EH (cell line): ENCODE data around the gene CYB5R2.

ENCODE experiments used
- DNase-seq: peaks from one replicate; pipeline ENCODE4 v3.0.0-alpha.2; 2015; ENCODE audit warnings: low read depth

Gene CYB5R2

DNA sequence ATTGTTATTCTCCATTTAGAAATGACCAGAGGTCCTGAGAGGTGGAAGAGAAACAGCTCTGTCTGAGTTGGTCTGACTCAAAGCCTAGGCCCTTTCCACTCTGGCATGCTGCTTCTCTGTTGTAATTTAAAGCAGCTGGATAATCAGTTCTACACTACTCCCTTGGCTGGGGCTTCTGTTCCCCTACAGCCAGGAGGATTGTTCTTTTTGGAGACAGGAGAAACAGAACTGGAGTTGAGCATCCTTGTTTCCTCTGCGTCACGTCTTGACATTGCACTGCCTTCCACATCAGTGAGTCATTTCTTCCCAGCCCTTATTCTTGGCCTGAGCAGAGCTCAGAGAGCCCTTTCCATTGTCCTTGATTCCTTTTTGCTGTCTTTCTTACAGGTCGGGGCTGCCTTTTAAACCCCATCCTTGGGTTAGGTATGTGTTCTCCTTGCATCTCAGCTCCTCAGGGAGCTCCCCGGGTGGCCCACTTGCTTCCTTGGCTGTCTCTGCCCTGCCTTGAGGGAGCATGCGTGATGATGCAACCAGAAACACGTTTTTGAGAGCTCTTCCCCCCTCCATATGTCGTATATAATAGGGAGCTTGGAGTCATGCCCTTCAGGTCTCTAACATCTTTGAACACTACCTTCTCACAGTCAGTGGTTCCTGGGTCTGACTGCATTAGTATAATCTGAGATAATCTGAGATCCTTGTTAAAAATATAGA lies 35.7 kb downstream of the CYB5R2 start:
- DNase-seq: peak; percentile 80

DNA sequence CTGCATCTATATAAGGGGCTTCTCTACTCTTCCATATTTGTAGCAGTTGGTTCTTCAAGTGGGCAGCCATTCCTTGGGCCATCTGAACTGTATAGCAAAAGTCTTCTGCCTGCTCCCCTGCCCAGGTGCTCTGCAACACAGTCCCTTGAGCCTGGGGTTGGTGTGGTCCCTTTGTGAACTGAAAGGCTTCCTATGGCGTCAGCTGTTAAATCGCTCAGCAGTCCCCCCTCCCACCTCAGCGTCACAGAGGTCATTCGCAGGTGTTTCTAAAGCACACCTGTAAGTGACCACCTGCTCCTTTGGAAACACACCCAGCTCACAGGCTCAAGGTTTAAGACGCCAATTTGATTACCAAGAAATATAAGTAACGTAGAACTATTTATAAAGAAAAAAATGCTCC lies 37.0 kb downstream of the CYB5R2 start:
- no peak for DNase-seq

DNA sequence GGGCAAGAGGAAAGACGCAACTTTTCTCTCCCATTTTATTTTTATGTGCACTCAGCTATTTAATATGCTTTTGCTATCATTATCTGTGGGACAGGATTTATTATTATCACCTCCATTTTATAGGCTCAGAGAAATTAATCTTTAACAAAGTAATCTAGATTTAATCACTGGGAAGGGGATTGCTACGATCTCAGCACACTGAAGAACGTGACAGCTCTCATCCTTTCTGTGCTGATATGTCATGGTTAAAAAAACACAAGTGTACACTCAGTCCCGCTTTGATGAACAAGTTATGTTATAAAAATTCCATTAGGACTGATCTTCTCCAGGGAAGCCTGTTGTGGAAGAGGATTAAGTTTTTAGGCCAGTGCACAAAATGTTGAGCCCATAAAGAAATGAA lies 37.6 kb downstream of the CYB5R2 start:
- no peak for DNase-seq

DNA sequence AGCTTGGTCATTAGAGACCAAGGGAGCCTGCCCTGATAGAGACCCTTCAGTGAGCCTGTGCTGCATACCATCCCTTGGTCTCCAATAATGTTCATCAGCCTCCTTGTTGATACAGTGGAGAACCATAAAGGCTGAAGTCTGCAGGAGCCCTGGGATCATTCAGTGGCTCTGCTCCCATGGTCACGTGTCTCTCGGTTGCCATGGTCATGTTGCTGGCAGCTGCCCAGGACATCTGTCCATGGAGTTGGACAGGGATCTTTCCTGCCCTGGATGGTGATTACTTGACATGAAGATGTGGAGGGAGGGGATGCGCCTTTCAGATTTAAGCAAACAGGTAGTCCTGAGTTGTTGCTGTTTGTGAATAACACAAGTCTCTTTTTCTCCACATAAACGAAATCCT lies 38.2 kb downstream of the CYB5R2 start:
- DNase-seq: peak; percentile 9

DNA sequence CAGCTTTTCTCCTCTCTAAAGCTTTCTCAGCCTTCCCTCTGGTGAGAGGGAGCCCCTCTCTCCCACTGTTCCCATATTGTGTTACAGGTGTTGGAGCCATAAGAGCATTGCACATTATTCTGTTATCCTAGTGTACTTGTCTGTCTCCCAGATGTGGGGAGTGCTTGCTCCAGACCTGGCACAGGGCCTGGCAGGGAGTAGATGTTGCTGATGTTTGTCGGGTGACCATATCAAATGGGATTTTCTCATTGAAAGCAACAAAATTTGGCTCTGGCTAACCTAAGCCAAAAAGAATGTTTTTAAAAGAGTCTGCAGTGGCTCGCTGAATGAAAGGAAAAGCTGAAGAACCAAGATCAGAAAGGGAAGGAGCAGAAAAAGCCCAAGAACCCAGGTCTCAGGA lies 41.1 kb downstream of the CYB5R2 start:
- DNase-seq: no peak

DNA sequence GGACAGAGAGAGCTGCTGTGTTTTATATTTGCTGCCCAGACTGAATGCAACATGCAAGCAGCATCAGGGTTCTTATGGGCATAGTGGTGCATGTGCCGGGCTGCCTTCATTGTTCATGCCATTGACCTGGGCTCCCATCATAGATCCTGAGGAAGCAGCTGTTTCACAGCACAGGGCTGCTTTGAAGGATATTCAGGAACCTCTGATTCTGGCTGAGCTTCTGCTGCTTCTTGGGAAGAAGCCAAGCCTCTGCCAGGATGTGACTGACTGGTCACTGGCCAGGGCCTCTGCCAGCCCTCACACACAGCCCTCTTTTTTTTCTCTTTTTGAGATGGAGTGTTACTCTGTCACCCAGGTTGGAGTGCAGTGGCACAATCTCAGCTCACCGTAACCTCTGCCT lies 43.3 kb downstream of the CYB5R2 start:
- DNase-seq: no peak

DNA sequence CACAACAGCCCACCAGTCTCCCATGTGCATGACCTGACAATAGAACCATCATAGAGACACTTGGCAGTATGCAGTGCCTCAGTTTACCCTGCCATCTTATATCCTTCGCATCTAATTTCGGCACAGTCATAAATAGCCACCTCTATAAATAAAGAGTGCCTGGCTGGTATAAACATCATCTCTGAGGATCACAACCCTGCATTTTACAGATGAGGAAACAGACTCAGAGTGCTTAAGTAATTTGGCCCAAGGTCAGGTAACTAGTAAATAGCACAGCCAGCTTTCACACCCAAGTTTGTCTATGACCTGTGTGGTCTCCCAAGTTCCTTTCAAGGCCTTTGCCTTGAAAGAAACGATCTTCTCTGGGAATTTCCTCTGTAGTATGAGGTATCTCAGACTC lies 44.6 kb downstream of the CYB5R2 start:
- no peak for DNase-seq

DNA sequence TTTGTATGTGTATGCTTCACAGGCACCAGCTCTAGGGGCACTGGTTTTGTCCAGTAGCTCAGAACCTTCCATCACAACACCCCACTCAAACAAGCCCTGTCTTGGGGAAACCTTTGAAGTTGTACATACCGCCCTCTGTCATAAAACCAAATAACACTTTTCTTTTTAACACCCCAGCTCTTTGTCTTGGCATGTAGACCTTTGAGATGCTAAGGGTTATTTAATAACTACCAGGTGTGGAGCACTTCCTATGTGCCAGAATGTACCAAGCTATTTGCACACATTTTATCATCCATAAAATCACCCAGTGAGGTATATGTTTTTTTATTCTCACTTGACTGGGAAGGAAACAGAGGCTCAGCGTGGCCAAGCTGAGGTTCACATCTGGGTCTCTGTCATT lies 50.6 kb downstream of the CYB5R2 start:
- no peak for DNase-seq

DNA sequence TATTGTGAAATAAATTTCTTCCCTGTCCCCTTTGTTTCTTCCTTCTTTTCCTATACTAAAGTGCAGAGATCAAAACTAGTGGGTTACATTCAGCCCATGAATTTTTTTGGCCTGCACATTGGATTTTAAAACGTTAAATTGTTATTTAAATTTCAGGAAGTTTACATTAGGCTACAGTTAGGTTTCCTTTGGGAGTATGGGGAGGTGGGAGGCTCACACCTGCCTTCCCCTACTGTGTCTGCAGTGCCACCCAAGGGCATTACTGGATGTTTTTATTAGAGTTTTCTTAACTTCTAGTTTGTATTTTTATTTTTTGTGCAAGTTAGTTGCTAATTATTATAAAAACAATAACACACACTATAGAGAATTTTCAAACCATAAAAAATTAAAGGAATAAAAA lies 51.7 kb downstream of the CYB5R2 start:
- no peak for DNase-seq

DNA sequence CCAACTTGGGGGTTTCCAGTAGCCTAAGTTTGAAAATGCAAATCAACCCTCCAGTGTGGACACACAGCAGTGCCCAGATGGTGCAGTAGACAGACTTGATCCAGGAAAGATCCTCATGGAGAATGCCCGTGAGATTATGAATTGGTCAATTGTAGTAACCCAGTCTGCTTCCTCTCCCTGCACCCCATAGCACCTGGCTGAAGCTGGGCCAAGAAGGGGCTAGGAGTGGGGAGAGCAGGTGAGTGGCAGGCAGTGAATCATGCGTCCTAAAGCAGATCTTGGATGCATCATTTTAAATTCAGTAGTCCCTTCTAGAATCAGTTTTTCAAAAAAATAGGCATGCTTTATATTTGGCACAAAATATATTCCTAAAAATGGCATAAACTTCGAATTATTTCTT lies 52.2 kb downstream of the CYB5R2 start:
- no peak for DNase-seq

DNA sequence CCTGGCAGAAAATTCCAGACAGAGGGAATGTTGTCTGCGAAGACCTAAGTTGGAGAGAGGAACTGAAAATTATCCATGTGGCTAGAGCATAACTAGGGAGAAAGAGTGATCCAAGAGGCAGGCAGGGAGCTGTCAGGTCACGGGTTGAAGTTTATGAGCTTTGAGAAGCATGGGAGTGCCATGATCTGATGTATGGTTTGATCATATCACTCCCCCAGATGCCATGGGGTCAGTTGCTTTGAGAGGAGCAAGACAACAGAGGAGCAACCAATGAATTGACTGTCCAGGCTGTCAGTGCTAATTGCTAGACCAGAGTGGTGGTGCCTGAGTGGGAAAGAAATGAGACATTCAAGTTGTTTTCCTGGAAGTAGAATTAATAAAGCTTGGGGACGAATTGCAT lies 54.0 kb downstream of the CYB5R2 start:
- DNase-seq: no peak

DNA sequence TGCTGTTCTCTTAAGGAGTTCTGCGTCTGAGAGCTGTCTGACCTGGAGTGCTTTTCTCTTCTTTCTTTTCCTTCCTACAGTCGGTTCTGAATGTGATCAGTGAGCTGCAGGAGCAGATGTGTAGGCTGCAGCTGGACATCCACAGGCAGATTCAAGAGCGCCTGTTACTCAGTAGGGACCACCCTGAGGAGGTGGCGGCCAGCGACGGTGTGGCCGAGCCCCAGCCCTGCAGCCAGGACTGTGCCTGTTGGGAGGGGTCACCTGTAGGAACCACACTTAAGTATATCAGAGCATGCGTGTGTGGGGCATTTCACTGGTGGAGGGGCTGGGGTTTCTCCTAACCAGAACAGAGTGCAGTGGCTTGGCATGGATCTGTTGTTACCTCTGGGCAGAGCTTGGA lies 56.3 kb downstream of the CYB5R2 start:
- no peak for DNase-seq
